Retina (tissue), 1 donor: ENCODE data around the gene RBBP8NL.

Source experiments
- DNase-seq: peaks from one replicate; pipeline ENCODE4 v3.0.0-alpha.2; 2016

The RBBP8NL gene

DNA sequence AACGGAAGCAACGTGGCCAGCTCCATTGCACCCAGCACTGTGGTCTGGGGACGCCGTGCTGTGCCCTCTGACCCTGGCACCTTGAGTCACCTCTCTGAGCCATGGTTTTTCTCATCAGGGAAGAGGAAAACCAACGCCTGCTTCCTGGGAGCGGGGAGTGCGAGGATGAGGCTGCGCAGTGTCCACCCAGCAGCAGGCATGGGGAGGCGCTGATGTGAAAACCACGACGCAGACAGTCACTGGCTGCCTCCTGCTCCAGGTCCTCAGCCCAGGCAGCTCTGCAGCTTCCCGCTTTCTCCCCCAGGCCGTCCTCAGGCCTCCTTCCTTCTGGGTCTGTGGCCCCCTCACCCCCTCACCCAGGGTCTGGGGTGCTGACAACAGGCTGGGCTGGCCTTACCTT lies 34.5 kb upstream of the RBBP8NL start:
- DNase-seq, result no peak

DNA sequence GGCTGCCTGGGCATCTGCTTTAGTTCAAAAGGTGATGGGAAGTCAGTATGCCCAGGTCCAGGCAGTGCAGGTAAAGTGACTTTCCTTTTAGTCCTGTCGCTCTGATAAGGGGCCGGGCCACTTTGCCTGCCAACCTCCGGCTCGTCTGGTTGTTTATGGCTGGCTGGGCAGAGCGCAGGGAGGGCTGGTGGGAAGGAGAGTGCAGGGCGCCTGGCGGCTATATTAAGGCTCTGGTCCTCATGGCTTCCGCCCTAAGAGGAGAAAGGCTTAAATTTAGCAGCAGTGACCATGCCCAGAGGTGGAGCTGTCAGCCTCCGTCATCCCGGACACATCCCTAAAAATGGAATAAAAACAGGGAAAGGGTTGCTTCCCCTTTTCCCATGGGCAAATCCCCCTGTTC lies 33.8 kb upstream of the RBBP8NL start:
- DNase-seq, result no peak

GRCh38 chr20:62460678-62461077 lies 33.3 kb upstream of the RBBP8NL start:
- no peak for DNase-seq

DNA sequence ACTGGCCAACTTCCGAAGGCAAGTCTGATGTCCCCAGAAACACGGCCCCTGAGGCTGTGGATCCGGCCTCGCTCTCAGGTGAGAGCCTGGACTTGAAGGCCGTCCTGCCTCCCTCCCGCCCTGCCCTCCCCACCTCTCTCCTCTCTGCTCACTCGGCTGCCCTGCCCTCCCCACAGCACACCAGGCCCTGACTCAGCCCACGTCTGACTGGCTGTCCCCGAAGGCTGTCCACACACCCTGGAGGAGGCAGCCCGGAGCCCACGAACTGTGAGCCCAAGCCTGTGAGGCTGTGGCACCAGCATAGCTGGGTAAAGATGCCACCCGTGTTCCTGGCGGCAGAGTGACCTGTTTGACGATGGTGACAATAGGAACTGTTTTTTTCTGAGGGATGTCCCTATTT lies 32.1 kb upstream of the RBBP8NL start:
- DNase-seq, result no peak

DNA sequence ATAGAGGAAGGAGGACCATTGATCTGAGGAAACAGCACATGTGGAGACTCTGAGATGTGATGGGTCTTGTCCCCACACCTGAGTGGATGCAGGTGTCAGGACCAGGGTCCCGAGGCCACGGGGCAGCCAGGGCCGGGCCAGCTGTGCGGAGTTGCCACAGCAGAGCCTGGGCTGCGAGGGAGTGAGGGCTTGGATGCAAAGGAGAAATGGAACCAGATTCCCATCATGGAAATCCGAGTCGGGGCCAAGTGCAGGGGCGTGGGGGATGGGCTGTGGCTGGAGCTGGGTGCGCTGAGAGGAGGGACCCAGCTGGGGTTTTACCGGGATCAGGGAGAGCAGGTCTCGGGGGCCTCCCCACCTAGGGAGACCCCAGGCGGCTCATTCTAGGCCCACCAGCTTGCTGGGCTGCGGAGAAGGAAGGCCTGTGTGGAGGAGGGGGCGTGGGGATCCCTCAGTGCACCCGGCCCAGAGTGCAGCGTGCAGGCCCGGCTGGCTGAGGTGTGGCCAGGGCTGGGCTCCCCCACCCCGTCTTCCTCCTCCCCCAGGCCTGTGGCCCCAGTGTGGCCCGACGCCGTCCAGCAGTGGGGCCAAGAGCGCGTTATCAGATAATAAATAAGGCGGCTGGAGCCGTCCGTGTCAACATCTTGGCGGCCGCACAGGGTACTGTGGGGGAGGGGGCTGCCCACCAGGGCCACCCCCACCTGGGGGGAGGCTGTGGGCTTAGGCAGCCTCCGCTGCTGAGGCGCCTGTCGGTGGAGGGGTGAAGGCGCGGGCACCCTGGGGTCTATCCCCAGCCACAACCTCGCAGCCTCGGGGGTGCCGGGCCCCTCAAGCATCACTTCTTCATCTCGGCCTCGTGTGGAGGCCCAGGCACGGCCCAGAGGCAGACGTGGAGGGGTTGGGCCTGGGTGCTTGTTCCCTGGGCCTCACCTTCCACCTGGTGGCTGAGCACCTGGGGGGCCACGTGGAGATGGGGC lies 31.2 kb upstream of the RBBP8NL start:
- DNase-seq, result no peak

GRCh38 chr20:62457831-62458230 lies 30.5 kb upstream of the RBBP8NL start:
- no peak for DNase-seq

DNA sequence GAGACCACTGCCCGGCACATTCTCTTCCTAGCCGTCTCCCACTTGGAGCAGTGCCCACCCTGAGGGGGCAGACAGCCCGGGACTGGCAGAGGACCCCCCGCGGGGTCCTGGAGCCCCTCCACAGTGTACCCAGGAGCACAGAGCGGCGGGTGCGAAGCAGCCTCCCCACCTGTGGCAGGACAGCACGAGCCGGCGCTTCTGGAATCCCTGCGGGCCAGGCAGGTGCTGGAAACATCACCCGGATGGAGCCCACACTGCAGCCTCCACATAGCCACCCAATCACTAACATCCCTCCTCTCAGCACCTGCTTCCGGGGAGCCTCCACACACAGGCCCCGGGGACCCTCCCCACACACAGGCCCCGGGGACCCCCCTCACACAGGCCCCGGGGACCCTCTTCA lies 29.8 kb upstream of the RBBP8NL start:
- no peak for DNase-seq

DNA sequence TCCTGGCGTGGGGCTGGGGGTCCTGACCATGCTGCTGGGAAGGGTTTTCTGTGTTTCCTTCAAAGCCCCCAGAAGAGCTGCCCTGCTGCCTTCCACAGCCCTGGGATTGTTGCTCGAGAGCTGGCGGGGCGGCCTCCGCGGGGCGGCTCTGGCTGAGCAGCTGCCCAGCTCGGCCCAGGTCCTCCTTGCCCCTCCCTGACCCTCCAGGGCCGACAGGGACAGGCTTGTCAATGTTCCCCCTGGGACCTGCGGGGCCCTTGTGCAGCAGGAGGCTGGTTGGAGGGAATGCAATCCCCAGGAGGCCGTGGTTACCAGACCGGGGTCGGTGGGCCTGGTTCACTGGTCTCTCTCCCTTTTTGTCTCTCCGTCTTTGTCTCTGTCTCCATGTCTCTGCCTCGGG lies 28.6 kb upstream of the RBBP8NL start:
- DNase-seq, result no peak

GRCh38 chr20:62454904-62455636 lies 27.7 kb upstream of the RBBP8NL start:
- DNase-seq, result no peak

- no peak for DNase-seq
Observed at GRCh38 chr20:62453186-62453808, 26.0 kb upstream of the RBBP8NL start.

DNA sequence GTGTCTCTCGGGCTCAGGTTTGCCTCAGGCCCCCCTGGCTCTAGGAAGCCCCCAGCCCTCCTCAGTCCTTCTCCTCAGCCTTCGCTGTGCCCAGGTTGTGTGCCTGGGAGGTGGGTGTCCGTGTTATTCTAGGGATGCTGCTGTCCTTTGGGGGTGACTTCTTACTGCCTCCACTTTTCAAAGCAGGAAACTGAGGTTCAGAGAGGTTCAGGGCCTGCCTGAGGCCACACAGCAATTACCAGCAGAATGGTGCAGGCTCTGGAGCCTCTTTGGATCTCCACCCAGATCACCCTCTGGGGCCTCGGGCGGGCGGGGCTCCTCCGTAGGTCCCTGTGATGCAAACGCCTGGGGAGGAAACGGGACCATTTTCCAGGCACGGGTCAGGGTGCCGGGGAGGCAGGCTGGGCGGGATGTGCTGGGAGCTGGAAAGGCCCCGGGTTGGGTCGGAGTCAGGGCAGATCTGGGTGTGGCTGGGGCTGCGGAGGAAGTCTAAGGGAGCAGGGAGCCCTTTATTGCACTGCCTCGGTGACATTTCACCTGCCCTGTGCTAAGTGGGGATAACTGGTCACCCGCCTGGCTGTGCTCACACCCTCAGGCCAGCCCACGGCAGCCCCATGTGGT lies 25.2 kb upstream of the RBBP8NL start:
- DNase-seq, result no peak

- no peak for DNase-seq
Observed at GRCh38 chr20:62451970-62452369, 24.6 kb upstream of the RBBP8NL start.

DNA sequence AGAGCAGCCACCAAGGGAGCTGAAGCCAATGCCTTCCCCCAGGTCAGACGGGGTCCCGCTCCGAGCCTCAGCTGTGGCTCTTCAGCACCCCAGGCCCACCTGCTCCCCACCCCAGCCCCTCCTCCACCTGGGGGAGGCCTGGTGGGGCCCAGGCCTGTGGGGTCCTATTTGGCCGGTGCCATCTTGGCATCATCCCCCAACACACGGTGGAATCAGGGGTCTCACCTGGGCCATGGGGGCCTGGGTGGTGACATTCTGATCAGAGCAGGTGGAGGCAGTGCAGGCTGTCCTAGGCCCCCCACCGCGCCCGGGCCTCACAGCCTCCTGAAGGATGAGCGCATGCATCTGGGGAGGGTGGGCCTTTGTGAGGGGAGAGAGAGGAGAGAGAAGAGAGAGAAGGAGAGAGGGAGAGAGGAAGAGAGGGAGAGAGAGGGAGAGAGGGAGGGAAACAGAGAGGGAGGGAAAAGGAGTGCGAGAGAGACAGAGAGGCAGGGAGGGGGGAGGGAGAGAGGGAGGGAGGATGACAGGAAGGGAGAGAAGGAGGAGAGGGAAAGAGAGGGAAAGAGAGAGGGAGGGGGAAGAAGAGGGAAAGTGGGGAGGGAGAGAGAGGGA lies 23.9 kb upstream of the RBBP8NL start:
- no peak for DNase-seq

DNA sequence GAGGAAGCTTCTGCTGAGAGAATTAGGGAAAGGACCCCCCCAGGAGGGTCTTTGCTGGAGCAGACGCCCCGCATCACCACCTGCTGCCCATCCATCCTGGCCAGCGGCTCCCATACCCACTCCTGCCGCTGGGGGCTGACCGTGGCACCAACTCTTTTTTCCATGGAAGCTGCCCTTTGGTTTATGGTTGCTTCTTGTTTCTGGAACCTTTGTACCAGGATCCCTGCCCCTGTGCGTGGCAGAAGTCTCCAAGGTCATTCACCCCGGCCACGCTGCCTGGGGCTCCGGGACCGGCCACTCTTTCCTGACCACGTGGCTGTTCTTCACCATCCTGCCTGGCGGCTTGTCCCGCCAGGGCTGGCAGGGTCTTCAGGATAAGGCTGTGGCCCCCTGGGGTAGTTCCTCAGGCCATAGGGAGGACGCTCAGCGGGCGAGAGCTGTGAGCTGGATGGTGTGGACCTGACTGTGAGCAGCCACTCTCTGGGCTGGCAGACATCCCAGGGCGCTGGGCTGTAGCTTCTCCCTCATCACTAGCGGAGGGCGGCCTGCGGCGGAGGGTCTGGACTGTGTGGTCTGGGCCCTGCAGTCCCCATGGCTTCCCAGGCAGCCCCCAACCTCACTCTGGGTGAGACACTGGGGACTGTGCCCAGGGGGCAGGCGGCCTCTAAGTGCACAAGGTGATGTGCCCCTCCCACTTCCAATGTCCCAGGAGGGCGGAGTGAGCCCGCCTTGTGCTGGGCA lies 22.8 kb upstream of the RBBP8NL start:
- no peak for DNase-seq

DNA sequence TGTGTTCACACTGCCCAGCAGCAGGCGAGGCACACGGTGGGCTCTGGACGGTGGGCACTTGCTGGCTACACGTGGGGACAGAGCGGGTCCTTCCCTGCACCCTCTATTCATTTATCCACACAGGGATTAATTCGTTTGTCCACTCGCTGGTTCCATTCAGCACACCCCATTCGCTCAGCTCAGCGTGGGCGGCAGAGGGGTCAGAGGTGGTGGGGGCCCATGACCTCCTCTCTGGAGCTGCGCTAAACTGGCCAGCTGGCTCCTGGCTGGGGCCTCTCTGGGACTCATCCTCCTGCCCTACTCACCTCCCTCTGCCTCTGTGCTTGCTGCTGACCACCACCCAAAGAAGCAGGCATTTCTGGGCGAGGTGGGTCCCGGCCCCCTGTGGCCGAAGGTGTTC lies 21.4 kb upstream of the RBBP8NL start:
- DNase-seq, result no peak

DNA sequence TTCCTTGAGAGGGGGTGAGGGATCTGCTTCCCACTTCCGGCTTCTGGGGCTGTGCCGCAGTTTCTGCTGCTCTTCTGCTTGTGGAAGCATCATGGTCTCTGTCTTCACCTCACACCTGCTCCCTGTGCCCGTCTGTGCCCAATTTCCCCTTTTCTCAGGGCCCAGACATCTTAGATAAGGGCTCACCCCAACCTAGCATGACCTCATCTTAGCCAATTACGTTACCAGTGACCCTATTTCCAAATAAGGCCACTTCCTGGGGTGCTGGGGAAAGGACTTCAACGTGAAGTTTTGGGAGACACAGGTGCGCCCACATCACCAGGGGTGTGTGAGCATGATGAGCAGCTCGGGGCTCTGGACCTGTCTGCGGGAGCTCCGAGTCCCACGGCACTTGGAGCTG lies 20.7 kb upstream of the RBBP8NL start:
- DNase-seq, result no peak

- peak; percentile 63 for DNase-seq
Observed at GRCh38 chr20:62446888-62447869, 19.8 kb upstream of the RBBP8NL start.

GRCh38 chr20:62446481-62446880 lies 19.1 kb upstream of the RBBP8NL start:
- DNase-seq, result no peak

DNA sequence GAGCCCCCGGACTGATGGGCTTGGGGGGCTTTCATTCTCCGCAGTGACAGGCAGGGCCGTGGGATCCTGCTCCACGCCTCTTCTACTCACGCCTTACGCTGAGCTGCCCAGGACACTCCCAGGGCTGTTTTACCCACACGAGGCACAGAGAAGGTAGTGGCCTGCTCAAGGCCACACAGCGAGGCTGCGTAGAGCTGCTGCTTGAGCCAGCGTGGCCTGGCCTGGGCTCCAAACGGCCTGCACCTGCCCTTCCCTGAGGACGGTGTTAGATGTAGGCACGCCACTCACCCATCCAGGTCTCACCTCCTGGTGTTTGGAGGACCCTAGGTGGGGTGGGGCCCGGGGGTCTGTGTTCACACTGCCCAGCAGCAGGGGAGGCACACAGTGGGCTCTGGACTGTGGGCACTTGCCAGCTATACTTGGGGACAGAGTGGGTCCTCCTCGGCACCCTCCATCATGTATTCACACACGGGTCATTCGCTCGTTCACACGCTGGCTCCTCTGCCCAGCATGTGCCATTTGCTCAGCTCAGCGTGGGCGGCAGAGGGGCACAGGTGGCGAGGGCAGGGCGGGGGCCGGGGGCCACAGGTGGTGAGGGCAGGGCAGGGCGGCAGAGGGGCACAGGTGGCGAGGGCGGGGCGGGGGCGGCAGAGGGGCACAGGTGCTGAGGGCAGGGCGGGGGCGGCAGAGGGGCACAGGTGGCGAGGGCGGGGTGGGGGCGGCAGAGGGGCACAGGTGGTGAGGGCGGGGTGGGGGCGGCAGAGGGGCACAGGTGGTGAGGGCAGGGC lies 18.4 kb upstream of the RBBP8NL start:
- DNase-seq, result no peak

DNA sequence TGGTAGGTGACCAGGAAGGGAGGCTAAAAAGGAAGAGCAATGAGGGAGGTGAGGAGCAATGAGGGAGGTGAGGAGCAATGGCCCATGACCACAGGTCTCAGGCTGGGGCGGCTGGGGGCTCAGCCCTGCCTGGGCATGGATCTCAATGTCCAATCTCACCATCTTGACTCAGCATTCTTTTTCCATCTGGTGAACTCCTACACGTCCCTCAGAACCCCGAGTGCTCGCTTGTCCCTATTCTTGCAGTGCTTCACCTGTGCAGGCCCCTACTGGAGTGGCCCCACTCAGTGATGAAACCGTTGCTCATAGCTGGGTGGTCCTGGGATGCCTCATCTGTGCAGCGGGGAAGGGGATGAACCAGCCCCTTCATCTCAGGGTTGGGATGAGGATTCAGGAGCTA lies 16.9 kb upstream of the RBBP8NL start:
- no peak for DNase-seq
